ENCODE data around the gene FLOT2.

The FLOT2 gene

GRCh38 chr17:28885363-28885762, 12.2 kb downstream of the FLOT2 start:
- no peak overlapping the region for H3K27ac ChIP-seq
- no peaks in the 10 kb centered on the region; the same call in 1 of the 2 replicates for H3K36me3 ChIP-seq (ENCODE audit: insufficient read depth, low read length)
- no peak overlapping the region for H3K4me3 ChIP-seq
- no peak for DNase-seq (ENCODE audit: low read depth, low spot score)
- H3K9me3 ChIP-seq (ENCODE audit: low read depth, low read length) = no peaks in the 10 kb centered on the region
- TF ChIP-seq POLR2AphosphoS5 (IDR thresholded peaks at IDR 0.05; ENCODE audit: borderline replicate concordance, low read depth, low read length) (no peak), FOXP2 (optimal IDR thresholded peaks at IDR 0.05; ENCODE audit: control extremely low read depth, extremely low read length, insufficient read depth) (no peak), EZH2 (IDR thresholded peaks at IDR 0.05) (no peak)
- H3K9ac ChIP-seq (ENCODE audit: insufficient read length) = no peak overlapping the region

- no peak overlapping the region for H3K9ac ChIP-seq (ENCODE audit: insufficient read length)
- TF ChIP-seq FOXP2 (optimal IDR thresholded peaks at IDR 0.05; ENCODE audit: control extremely low read depth, extremely low read length, insufficient read depth) (no peak), POLR2AphosphoS5 (IDR thresholded peaks at IDR 0.05; ENCODE audit: borderline replicate concordance, low read depth, low read length) (no peak), EZH2 (IDR thresholded peaks at IDR 0.05) (no peak)
- no peak overlapping the region for H3K27ac ChIP-seq
- no peak for DNase-seq (ENCODE audit: low read depth, low spot score)
- no peak overlapping the region for H3K4me3 ChIP-seq
- H3K36me3 ChIP-seq (ENCODE audit: insufficient read depth, low read length) = no peaks in the 10 kb centered on the region; the same call in 1 of the 2 replicates
- no peaks in the 10 kb centered on the region for H3K9me3 ChIP-seq (ENCODE audit: low read depth, low read length)
Measured at GRCh38 chr17:28883967-28884702, 13.4 kb downstream of the FLOT2 start.

- no peak for TF ChIP-seq EZH2 (IDR thresholded peaks at IDR 0.05)
- no peak for TF ChIP-seq POLR2AphosphoS5 (IDR thresholded peaks at IDR 0.05; ENCODE audit: borderline replicate concordance, low read depth, low read length)
- TF ChIP-seq FOXP2 (optimal IDR thresholded peaks at IDR 0.05; ENCODE audit: control extremely low read depth, extremely low read length, insufficient read depth) = no peak
- DNase-seq (ENCODE audit: low read depth, low spot score) = no peak
- Histone ChIP-seq H3K27ac (no peak overlapping the region), H3K36me3 (ENCODE audit: insufficient read depth, low read length) (no peaks in the 10 kb centered on the region; the same call in 1 of the 2 replicates), H3K9me3 (ENCODE audit: low read depth, low read length) (no peaks in the 10 kb centered on the region), H3K9ac (ENCODE audit: insufficient read length) (no peak overlapping the region), H3K4me3 (no peak overlapping the region)
Measured at GRCh38 chr17:28882154-28882895, 15.2 kb downstream of the FLOT2 start.

- H3K36me3 ChIP-seq (ENCODE audit: insufficient read depth, low read length) = no peaks in the 10 kb centered on the region; the same call in 1 of the 2 replicates
Measured at GRCh38 chr17:28881533-28882056, 15.9 kb downstream of the FLOT2 start.

GRCh38 chr17:28880572-28880945, 17.0 kb downstream of the FLOT2 start:
- TF ChIP-seq EZH2 (IDR thresholded peaks at IDR 0.05) (no peak), FOXP2 (optimal IDR thresholded peaks at IDR 0.05; ENCODE audit: control extremely low read depth, extremely low read length, insufficient read depth) (no peak), POLR2AphosphoS5 (IDR thresholded peaks at IDR 0.05; ENCODE audit: borderline replicate concordance, low read depth, low read length) (no peak)
- Histone ChIP-seq H3K27ac (no peak overlapping the region), H3K4me3 (no peak overlapping the region), H3K9me3 (ENCODE audit: low read depth, low read length) (no peaks in the 10 kb centered on the region), H3K9ac (ENCODE audit: insufficient read length) (no peak overlapping the region), H3K36me3 (ENCODE audit: insufficient read depth, low read length) (no peaks in the 10 kb centered on the region; the same call in 1 of the 2 replicates)
- no peak for DNase-seq (ENCODE audit: low read depth, low spot score)

More at GRCh38 chr17:28881533-28882056, 15.9 kb downstream of the FLOT2 start:
- no peak for DNase-seq (ENCODE audit: low read depth, low spot score)
- Histone ChIP-seq H3K9ac (ENCODE audit: insufficient read length) (no peak overlapping the region), H3K9me3 (ENCODE audit: low read depth, low read length) (no peaks in the 10 kb centered on the region), H3K27ac (no peak overlapping the region), H3K4me3 (no peak overlapping the region)
- no peak for TF ChIP-seq FOXP2 (optimal IDR thresholded peaks at IDR 0.05; ENCODE audit: control extremely low read depth, extremely low read length, insufficient read depth)
- TF ChIP-seq POLR2AphosphoS5 (IDR thresholded peaks at IDR 0.05; ENCODE audit: borderline replicate concordance, low read depth, low read length) = no peak
- TF ChIP-seq EZH2 (IDR thresholded peaks at IDR 0.05) = no peak

- H3K9me3 ChIP-seq (ENCODE audit: low read depth, low read length) = no peaks in the 10 kb centered on the region
- H3K27ac ChIP-seq = no peak overlapping the region
- no peak overlapping the region for H3K4me3 ChIP-seq
- no peak for DNase-seq (ENCODE audit: low read depth, low spot score)
- H3K9ac ChIP-seq (ENCODE audit: insufficient read length) = no peak overlapping the region
- TF ChIP-seq EZH2 (IDR thresholded peaks at IDR 0.05) (no peak), FOXP2 (optimal IDR thresholded peaks at IDR 0.05; ENCODE audit: control extremely low read depth, extremely low read length, insufficient read depth) (no peak), POLR2AphosphoS5 (IDR thresholded peaks at IDR 0.05; ENCODE audit: borderline replicate concordance, low read depth, low read length) (no peak)
- H3K36me3 ChIP-seq (ENCODE audit: insufficient read depth, low read length) = no peaks in the 10 kb centered on the region; the same call in 1 of the 2 replicates
Measured at GRCh38 chr17:28879886-28880571, 17.5 kb downstream of the FLOT2 start.

GRCh38 chr17:28878981-28879380, 18.6 kb downstream of the FLOT2 start:
- TF ChIP-seq POLR2AphosphoS5 (IDR thresholded peaks at IDR 0.05; ENCODE audit: borderline replicate concordance, low read depth, low read length) (no peak), EZH2 (IDR thresholded peaks at IDR 0.05) (no peak), FOXP2 (optimal IDR thresholded peaks at IDR 0.05; ENCODE audit: control extremely low read depth, extremely low read length, insufficient read depth) (no peak)
- H3K9ac ChIP-seq (ENCODE audit: insufficient read length) = no peak overlapping the region
- no peak overlapping the region for H3K27ac ChIP-seq
- no peaks in the 10 kb centered on the region; the same call in 1 of the 2 replicates for H3K36me3 ChIP-seq (ENCODE audit: insufficient read depth, low read length)
- DNase-seq (ENCODE audit: low read depth, low spot score) = no peak
- H3K9me3 ChIP-seq (ENCODE audit: low read depth, low read length) = no peaks in the 10 kb centered on the region
- H3K4me3 ChIP-seq = no peak overlapping the region
